CD4-positive, CD25-positive, alpha-beta regulatory T cell (primary cell): ENCODE measurements around the gene FOXQ1. TPM values are rescaled to one million over a fixed set of nuclear protein-coding genes. Genes with fewer than 3 reads are reported as not detected.
A peak's percentile ranks its signal among the peaks of the same experiment; 100 is the strongest.

Experiments used
- ATAC-seq, 2 donors: fragments of 150-1000 bp; cut with Tn5 transposase; one replicate each; pipeline ENCODE4 v1.10.0; 2021; ENCODE audit warnings: low read depth in 2 of 2, moderate number of reproducible peaks in 2 of 2, moderate library complexity in 1 of 2
- DNase-seq, 3 donors: peaks; one replicate each; pipeline versions ENCODE4 v3.0.0 to v3.0.0-alpha.2; 2012 to 2022; ENCODE audit warnings: mixed read lengths in 1 of 3
- H3K27ac ChIP-seq: one replicate; pipeline ENCODE4 v1.7.0; 2013; ENCODE audit warnings: mild to moderate bottlenecking, low read length; ENCODE audit not compliant: insufficient read depth, poor library complexity, severe bottlenecking
- H3K27me3 ChIP-seq: one replicate; pipeline ENCODE4 v1.7.0; 2013; ENCODE audit warnings: low read length; ENCODE audit not compliant: control insufficient read depth, insufficient read depth
- H3K36me3 ChIP-seq: one replicate; pipeline ENCODE4 v1.7.0; 2013; ENCODE audit warnings: mild to moderate bottlenecking, low read length, moderate library complexity; ENCODE audit not compliant: control insufficient read depth, insufficient read depth
- H3K4me1 ChIP-seq: 2 replicates; pipeline ENCODE4 v1.7.0; 2013; ENCODE audit warnings: mild to moderate bottlenecking, low read length; ENCODE audit not compliant: insufficient read depth, control insufficient read depth, poor library complexity, severe bottlenecking
- H3K4me3 ChIP-seq: one replicate; pipeline ENCODE4 v1.7.0; 2013; ENCODE audit warnings: low read depth, mild to moderate bottlenecking, low read length, moderate library complexity
- H3K9me3 ChIP-seq, 2 experiments: 1 replicate in 1 of 2; 2 replicates in 1 of 2; pipeline ENCODE4 v1.7.0; 2013; ENCODE audit warnings: low read length in 2 of 2, mild to moderate bottlenecking in 1 of 2, moderate library complexity in 1 of 2; ENCODE audit not compliant: control insufficient read depth in 2 of 2
- H3K27ac Mint-ChIP-seq, 3 donors: one replicate each; pipeline ENCODE4 v1.8.0; 2020 to 2022; ENCODE audit warnings: mild to moderate bottlenecking in 3 of 3, mixed read lengths in 3 of 3, moderate library complexity in 2 of 3
- H3K27me3 Mint-ChIP-seq: one replicate; pipeline ENCODE4 v1.8.0; 2022; ENCODE audit warnings: mild to moderate bottlenecking, mixed read lengths
- H3K36me3 Mint-ChIP-seq: one replicate; pipeline ENCODE4 v1.8.0; 2020; ENCODE audit warnings: mixed read lengths
- H3K4me1 Mint-ChIP-seq, 4 donors: one replicate each; pipeline ENCODE4 v1.8.0; 2020 to 2022; ENCODE audit warnings: mixed read lengths in 4 of 4, mild to moderate bottlenecking in 1 of 4
- H3K4me3 Mint-ChIP-seq, 4 donors: one replicate each; pipeline ENCODE4 v1.8.0; 2020 to 2022; ENCODE audit warnings: mild to moderate bottlenecking in 4 of 4, mixed read lengths in 4 of 4, moderate library complexity in 3 of 4
- H3K9me3 Mint-ChIP-seq, 7 donors: one replicate each; pipeline ENCODE4 v1.8.0; 2020 to 2022; ENCODE audit warnings: mixed read lengths in 7 of 7, mild to moderate bottlenecking in 3 of 7, moderate library complexity in 2 of 7
- polyA plus RNA-seq, 4 donors: library from polyadenylated mRNA; unstranded; fragments of 300-500 nt; fragmentation: Illumina TruSeq; gene quantifications; one replicate each; pipeline ENCODE4 v1.2.3, GENCODE V29; 2021
- total RNA-seq: library from RNA; stranded (reverse); gene quantifications from one replicate; pipeline ENCODE4 v1.2.3, GENCODE V29; 2022

FOXQ1 gene
- total and polyA plus RNA-seq, 5 donors from 2014 or later, result not detected

DNA sequence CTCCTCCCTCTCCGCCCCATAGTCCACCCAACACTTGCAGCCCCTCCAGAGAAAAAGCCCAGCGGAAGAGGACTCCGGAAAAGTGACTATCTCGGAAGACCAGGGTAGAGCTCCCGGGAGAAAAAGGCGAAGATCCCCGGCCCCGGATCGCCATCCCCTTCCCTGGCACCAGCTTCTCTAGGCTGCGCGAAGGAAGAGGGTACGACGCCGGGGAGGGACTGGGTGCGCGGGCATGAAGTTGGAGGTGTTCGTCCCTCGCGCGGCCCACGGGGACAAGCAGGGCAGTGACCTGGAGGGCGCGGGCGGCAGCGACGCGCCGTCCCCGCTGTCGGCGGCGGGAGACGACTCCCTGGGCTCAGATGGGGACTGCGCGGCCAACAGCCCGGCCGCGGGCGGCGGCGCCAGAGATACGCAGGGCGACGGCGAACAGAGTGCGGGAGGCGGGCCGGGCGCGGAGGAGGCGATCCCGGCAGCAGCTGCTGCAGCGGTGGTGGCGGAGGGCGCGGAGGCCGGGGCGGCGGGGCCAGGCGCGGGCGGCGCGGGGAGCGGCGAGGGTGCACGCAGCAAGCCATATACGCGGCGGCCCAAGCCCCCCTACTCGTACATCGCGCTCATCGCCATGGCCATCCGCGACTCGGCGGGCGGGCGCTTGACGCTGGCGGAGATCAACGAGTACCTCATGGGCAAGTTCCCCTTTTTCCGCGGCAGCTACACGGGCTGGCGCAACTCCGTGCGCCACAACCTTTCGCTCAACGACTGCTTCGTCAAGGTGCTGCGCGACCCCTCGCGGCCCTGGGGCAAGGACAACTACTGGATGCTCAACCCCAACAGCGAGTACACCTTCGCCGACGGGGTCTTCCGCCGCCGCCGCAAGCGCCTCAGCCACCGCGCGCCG is 822 bp downstream of the FOXQ1 start:
- Mint-ChIP-seq H3K9me3 (peaks cover 0 to 7% (median 0%) of the 10 kb centered on the region in 7 donors), H3K4me1 (peaks cover 4 to 31% (median 16%) of the 10 kb centered on the region in 4 donors), H3K36me3 (no peaks in the 10 kb centered on the region), H3K27me3 (peaks cover 68% of the 10 kb centered on the region), H3K4me3 (peak overlapping the region in 2 of 4 donors; percentile 59 to 65), H3K27ac (no peak overlapping the region)
- no peak overlapping the region for H3K27ac ChIP-seq
- peaks cover 27% of the 10 kb centered on the region for H3K27me3 ChIP-seq
- peak in 1 of 3 donors; percentile 19 for DNase-seq
- no peaks in the 10 kb centered on the region for H3K9me3 ChIP-seq
- H3K4me3 ChIP-seq, result no peak overlapping the region
- H3K4me1 ChIP-seq, result peaks cover 25% of the 10 kb centered on the region
- no peak for ATAC-seq
- no peaks in the 10 kb centered on the region for H3K36me3 ChIP-seq

DNA sequence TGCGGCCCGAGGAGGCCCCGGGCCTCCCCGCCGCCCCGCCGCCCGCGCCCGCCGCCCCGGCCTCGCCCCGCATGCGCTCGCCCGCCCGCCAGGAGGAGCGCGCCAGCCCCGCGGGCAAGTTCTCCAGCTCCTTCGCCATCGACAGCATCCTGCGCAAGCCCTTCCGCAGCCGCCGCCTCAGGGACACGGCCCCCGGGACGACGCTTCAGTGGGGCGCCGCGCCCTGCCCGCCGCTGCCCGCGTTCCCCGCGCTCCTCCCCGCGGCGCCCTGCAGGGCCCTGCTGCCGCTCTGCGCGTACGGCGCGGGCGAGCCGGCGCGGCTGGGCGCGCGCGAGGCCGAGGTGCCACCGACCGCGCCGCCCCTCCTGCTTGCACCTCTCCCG is 1.5 kb downstream of the FOXQ1 start:
- no peak for ATAC-seq
- Mint-ChIP-seq H3K27ac (no peak overlapping the region), H3K27me3 (peaks cover 66% of the 10 kb centered on the region), H3K9me3 (peaks cover 0 to 8% (median 0%) of the 10 kb centered on the region in 7 donors), H3K4me1 (peaks cover 4 to 35% (median 16%) of the 10 kb centered on the region in 4 donors), H3K36me3 (no peaks in the 10 kb centered on the region), H3K4me3 (no peak overlapping the region)
- Histone ChIP-seq H3K36me3 (no peaks in the 10 kb centered on the region), H3K9me3 (no peaks in the 10 kb centered on the region), H3K4me3 (no peak overlapping the region), H3K4me1 (peaks cover 25% of the 10 kb centered on the region), H3K27ac (no peak overlapping the region), H3K27me3 (peaks cover 20% of the 10 kb centered on the region)
- DNase-seq, result no peak

DNA sequence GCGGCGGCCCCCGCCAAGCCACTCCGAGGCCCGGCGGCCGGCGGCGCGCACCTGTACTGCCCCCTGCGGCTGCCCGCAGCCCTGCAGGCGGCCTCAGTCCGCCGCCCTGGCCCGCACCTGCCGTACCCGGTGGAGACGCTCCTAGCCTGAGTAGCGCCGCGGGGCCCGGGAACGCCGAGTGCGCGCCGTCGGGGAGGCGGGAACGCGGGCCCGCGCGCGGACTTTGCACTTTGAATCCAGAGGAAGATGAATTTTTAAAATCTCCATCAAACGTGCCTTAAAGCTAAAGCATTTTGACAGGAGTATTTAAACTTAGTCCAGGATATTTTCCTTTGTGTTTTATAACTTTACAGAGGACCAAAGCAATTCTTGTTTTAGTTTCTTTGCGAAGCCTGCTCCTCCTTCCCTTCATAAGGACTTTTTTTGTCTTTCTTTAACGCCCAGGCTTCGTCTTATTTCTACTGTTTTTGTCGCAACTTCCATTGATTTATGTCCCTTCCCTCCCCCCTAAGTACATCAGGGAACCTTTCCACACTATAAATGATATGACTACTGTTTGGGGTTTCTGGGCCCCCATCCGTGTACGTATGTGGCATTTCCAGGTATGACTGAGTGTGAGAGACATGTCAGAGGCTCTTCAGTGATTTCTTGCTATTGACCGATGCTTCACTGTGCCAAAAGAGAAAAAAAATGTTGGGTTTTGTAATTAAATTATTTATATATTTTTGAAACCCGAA is 2.0 kb downstream of the FOXQ1 start:
- Mint-ChIP-seq H3K36me3 (no peaks in the 10 kb centered on the region), H3K4me1 (peaks cover 4 to 35% (median 16%) of the 10 kb centered on the region in 4 donors), H3K9me3 (peaks cover 0 to 10% (median 0%) of the 10 kb centered on the region in 7 donors), H3K27ac (no peak overlapping the region), H3K27me3 (peaks cover 61% of the 10 kb centered on the region), H3K4me3 (peak overlapping the region in 3 of 4 donors; percentile 16 to 81 (median 71))
- Histone ChIP-seq H3K4me3 (no peak overlapping the region), H3K9me3 (no peaks in the 10 kb centered on the region), H3K27ac (no peak overlapping the region), H3K4me1 (peaks cover 25% of the 10 kb centered on the region), H3K27me3 (peaks cover 17% of the 10 kb centered on the region), H3K36me3 (no peaks in the 10 kb centered on the region)
- ATAC-seq, result no peak
- peak in 1 of 3 donors; percentile 21 for DNase-seq

DNA sequence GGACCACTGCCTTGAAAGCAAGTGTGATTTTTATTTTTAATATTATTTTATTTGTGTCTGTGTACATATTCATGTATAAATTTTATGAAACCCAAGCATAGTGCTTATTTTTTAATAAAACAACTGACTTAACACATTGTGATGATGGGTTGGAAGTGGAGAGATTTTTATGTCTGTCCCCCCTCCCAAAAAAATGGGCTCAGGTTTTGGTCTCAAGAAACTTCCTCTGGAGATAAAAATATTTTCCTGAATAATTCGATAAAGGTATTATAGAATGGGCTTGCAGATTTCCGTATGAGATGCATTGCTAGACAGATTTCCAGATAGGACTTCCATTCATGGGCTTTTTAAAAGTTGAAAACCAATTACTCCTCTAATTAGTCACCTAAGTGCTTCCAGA is 2.7 kb downstream of the FOXQ1 start:
- Mint-ChIP-seq H3K27me3 (peaks cover 55% of the 10 kb centered on the region), H3K4me3 (no peak overlapping the region), H3K36me3 (no peaks in the 10 kb centered on the region), H3K4me1 (peaks cover 4 to 35% (median 16%) of the 10 kb centered on the region in 4 donors), H3K9me3 (peaks cover 0 to 10% (median 0%) of the 10 kb centered on the region in 7 donors), H3K27ac (no peak overlapping the region)
- H3K4me1 ChIP-seq, result peaks cover 25% of the 10 kb centered on the region
- no peaks in the 10 kb centered on the region for H3K36me3 ChIP-seq
- H3K4me3 ChIP-seq, result no peak overlapping the region
- ATAC-seq (no peak), DNase-seq (no peak)
- H3K9me3 ChIP-seq, result no peaks in the 10 kb centered on the region
- no peak overlapping the region for H3K27ac ChIP-seq
- H3K27me3 ChIP-seq, result peaks cover 15% of the 10 kb centered on the region

DNA sequence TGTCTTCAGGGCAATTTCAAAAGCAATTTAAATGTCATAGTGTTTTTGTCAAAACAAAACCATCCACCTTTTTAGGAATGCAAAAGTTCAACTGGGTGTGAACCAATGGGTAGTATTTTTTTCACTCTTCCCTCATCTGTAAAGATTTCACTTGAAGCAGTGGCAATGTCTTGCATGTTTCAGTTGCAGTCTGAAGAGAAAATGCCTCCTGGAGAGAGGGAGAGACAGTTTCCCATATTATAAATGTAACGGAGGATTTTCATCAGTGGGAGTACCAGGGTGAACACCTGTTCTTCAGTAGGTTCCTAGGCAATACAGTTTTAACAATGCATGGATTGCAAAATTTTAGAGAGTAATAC is 3.3 kb downstream of the FOXQ1 start:
- Histone ChIP-seq H3K4me3 (no peak overlapping the region), H3K36me3 (no peaks in the 10 kb centered on the region), H3K4me1 (peaks cover 25% of the 10 kb centered on the region), H3K9me3 (no peaks in the 10 kb centered on the region), H3K27me3 (peaks cover 15% of the 10 kb centered on the region), H3K27ac (no peak overlapping the region)
- ATAC-seq (no peak), DNase-seq (no peak)
- Mint-ChIP-seq H3K27me3 (peaks cover 49% of the 10 kb centered on the region), H3K36me3 (no peaks in the 10 kb centered on the region), H3K4me1 (peaks cover 4 to 35% (median 16%) of the 10 kb centered on the region in 4 donors), H3K9me3 (peaks cover 0 to 10% (median 0%) of the 10 kb centered on the region in 7 donors), H3K4me3 (peak overlapping the region in 3 of 4 donors; percentile 31 to 64 (median 58)), H3K27ac (no peak overlapping the region)

DNA sequence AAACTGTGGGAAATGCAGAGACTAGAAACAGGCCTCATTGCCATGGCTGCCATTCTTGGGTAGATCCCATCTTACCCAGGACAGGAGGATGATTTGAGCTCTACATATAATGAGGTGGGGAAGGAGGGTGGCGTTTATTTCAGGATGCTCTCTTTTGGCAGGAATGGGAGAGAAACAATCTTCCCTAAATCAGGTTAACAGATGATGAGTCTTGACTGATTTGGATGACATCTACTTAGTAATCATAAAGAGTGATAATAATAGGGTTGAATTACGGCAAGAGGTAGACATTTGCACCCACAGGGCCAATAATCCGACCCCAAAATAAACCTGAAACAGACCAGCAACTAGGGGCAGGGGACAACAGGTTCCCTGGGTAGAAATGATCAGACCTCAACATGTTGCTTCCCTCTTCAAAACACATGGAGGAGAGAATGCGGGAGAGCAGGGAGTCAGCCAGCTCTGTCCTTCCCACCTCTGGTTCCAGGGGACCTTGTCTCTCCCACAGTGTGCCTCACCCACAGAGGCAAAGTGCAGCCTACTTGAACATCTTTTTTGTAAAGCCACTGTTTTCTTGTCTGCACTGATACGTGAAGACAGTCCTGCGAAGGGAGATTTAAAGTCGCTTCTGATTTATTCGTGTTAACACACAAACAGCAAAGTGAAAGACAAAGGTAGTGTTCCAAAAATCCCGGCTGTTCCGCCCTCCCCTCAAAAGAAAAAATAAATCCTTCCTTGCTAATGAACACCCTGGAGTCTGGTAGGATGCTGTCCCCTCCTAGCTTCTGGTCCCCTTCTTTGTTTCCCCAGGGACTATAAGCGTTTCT is 3.9 kb downstream of the FOXQ1 start:
- Histone ChIP-seq H3K4me1 (peaks cover 25% of the 10 kb centered on the region), H3K27me3 (peaks cover 15% of the 10 kb centered on the region), H3K4me3 (peak overlapping the region; percentile 50), H3K36me3 (no peaks in the 10 kb centered on the region), H3K27ac (no peak overlapping the region), H3K9me3 (no peaks in the 10 kb centered on the region)
- Mint-ChIP-seq H3K36me3 (no peaks in the 10 kb centered on the region), H3K27me3 (peaks cover 43% of the 10 kb centered on the region), H3K4me3 (peak overlapping the region; percentile 31 to 84 (median 64)), H3K27ac (no peak overlapping the region), H3K4me1 (peaks cover 4 to 31% (median 16%) of the 10 kb centered on the region in 4 donors), H3K9me3 (peaks cover 0 to 10% (median 0%) of the 10 kb centered on the region in 7 donors)
- DNase-seq (peak in 1 of 3 donors; percentile 1), ATAC-seq (no peak)

DNA sequence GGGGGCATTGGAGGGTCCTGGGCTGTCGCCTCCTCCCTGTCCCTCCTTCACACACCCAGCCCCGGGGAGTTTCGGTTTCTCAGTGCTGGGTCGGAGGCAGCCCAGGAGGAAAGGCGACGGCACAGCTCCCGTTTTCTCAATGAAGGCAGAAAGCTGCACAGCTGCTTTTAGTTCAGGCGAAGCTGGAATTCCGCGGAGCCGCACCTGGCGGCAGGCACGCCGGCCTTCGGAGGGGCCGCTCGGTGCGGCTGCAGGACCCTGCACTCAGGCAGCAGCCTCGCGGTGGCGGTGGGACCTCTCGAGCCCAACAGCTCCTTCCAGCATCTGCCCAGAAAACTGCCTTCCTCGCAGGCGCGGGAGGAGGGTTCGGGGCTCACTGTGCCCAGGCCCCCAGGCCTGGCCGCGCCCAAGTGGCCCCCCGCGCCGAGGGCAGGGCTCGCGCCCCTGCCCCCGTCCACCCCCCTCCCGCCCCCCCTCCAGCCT is 4.6 kb downstream of the FOXQ1 start:
- Mint-ChIP-seq H3K9me3 (peaks cover 0 to 9% (median 0%) of the 10 kb centered on the region in 7 donors), H3K27ac (no peak overlapping the region), H3K36me3 (no peaks in the 10 kb centered on the region), H3K4me1 (peaks cover 4 to 25% (median 15%) of the 10 kb centered on the region in 4 donors), H3K27me3 (peaks cover 42% of the 10 kb centered on the region), H3K4me3 (peak overlapping the region in 2 of 4 donors; percentile 58 to 71)
- ATAC-seq, result no peak
- Histone ChIP-seq H3K4me3 (no peak overlapping the region), H3K4me1 (peaks cover 17% of the 10 kb centered on the region), H3K27ac (no peak overlapping the region), H3K9me3 (no peaks in the 10 kb centered on the region), H3K27me3 (peaks cover 15% of the 10 kb centered on the region), H3K36me3 (no peaks in the 10 kb centered on the region)
- no peak for DNase-seq
